GM21360 (cell line): ENCODE results near the gene PCDHGA1.
"Not testable (repeated sequence)": the region's sequence is repeated elsewhere in the genome, so short reads cannot be mapped to it uniquely, and the experiment has no call there.

Experiments
- ATAC-seq: cut with Tn5 transposase; IDR thresholded peaks from one replicate; pipeline ENCODE4 v1.9.1; 2021; ENCODE audit warnings: mild to moderate bottlenecking, moderate library complexity; ENCODE audit not compliant: unreplicated experiment

The PCDHGA1 gene

DNA sequence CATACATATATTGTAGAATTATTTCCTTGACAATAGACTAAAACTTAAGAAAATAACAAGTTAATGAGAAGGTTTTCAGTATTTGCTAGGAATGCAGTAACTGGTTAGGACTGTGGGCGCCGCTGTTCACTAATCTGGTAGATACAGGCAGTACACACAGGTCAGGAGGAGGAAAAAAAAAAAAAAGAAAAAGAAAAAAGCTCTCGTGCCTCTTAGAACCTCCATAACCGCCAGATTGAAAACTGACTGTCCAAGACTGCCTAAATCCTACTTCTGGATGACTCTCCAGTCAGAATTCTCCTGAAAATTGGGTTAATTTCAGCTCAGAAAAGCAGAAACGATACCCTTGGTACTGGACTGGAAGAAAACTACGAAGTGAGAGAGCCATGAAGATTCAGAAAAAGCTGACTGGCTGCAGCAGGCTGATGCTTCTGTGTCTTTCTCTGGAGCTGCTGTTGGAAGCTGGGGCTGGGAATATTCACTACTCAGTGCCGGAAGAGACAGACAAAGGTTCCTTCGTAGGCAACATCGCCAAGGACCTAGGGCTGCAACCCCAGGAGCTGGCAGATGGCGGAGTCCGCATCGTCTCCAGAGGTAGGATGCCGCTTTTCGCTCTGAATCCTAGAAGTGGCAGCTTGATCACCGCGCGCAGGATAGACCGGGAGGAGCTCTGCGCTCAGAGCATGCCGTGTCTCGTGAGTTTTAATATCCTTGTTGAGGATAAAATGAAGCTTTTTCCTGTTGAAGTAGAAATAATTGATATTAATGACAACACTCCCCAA, at the start of gene PCDHGA1:
Gene PCDHGA1 (plus strand): TSS at position 216 of the 782 bp plus-strand sequence.
- ATAC-seq = peak; percentile 48

DNA sequence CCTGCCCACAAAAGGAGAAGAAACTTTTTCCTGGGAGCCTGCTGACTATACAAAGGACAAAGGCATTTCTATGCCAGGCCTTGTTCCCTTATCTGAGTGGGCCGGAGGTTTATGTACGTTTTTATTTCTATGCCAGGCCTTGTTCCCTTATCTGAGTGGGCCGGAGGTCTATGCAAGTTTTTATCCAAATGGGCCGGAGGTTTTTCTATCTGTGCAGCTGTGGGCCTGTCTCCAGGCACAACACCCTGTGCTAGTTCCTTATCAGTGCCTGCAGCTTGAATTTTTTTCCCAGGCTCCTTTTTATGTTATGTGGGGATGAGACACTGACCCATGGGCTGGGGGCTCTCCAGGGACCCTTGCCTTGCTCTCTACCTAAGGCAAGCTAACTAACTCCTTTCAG, 31.9 kb upstream of the PCDHGA1 start:
- no peak for ATAC-seq

DNA sequence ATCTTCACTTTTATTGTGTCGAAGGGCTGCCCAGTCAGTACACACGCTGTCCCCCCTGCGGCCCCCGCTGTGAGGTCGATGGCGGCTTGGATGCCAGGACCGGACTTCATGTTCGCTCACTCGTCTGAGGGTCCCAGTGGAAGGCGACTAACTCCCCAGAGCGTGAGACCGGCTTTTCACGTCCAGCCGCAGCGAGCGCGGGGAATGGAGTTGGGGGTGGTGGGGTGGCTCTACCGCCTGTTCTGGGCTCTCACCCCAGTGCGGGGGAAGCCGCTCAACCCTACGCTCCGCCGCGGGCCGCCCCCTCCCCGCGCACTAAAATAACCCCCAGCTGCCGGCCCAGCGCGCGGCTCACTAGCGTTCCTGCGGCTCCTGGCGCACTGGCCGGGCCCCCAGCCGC, 26.6 kb upstream of the PCDHGA1 start, which contains the start of gene SLC25A2:
Gene SLC25A2 (minus strand): TSS at position 294 of the 400 bp plus-strand sequence. CDS start 184 bp downstream, at position 110.
- ATAC-seq = no peak

DNA sequence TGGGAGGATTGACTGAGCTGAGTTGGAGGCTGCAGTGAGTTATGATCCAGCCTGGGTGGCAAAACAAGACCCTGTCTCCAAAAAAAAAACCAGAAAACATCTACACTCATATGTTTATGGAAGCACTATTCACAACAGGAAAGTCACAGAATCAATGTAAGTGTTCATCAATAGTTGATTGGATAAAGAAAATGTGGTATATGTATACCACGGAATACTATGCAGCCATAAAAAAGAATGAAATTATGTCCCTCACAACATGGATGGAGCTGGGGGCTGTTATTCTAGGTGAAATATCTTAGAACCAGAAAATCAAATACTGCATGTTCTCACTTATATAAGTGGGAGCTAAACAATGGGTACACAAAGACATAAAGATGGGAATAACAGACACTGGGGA, 23.7 kb upstream of the PCDHGA1 start:
- no peak for ATAC-seq

DNA sequence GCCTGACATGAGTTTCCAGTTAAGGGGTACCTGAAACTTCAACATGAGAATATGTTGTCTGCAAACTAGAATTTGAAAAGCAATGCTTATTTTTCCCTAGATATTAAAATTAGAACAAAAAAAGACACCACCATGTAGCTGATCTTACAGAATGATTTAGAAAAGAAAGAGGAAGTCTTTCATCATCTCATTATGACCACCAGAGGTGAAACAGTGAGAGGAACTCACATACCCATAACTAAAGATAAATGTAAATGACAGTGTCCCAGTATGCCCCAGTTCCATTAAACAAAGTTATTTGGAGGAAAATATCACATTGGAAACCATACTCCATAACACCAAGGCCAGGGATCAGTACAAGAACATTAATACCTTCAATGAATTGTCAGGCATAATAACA, 16.6 kb upstream of the PCDHGA1 start:
- ATAC-seq = no peak

DNA sequence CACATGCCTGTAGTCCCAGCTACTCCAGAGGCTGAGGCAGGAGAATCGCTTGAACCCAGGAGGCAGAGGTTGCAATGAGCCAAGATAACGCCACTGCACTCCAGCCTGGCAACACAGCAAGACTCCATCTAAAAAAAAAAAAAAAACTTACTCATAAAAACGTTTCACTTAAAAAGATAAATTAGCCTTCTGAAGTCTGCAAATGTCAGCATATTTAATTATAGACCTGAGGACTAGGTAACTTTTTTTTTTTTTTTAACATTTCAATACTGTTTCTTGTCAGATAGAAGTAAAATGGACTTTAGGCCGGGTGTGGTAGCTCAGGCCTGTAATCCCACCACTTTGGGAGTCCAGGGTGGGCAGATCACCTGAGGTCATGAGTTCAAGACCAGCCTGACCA, 13.4 kb upstream of the PCDHGA1 start:
- ATAC-seq = not testable (repeated sequence)

DNA sequence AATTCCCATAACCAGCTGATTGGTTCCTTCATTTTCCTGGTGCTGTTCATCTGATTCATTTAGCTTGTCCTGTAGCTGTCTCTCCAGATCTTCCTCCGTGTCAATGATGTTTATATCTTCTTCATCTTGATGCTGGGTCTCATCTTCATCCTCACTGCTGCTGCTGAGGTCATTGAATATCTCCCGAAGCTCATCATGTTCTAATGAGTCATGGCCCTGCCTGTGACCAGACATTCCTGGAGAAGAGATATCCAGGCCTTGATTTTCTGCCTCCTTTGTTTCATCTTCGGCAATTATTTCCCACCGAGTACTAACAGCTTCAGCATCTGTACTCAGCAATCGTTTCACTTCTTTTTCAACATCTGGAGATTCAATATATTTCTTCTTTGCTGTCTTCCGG, 11.1 kb upstream of the PCDHGA1 start:
- no peak for ATAC-seq

DNA sequence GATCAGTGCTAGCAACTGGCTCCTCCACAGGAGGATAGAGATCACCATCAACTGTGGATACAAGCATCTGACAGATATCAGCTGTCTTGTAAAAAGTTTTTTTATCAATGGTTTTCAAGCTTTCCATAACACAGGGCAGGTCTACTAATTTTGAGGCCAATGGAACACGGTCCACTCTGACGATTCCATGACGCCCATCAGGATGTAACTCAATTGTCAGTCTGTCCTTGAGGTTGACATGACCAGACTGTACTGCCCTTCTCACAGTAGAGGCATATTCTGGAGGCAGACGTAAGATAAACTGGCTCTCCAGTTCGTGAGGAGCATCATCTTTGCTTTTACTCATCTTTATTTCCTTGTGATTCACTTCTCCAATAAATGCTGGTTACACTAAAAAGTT, 10.6 kb upstream of the PCDHGA1 start:
- no peak for ATAC-seq

DNA sequence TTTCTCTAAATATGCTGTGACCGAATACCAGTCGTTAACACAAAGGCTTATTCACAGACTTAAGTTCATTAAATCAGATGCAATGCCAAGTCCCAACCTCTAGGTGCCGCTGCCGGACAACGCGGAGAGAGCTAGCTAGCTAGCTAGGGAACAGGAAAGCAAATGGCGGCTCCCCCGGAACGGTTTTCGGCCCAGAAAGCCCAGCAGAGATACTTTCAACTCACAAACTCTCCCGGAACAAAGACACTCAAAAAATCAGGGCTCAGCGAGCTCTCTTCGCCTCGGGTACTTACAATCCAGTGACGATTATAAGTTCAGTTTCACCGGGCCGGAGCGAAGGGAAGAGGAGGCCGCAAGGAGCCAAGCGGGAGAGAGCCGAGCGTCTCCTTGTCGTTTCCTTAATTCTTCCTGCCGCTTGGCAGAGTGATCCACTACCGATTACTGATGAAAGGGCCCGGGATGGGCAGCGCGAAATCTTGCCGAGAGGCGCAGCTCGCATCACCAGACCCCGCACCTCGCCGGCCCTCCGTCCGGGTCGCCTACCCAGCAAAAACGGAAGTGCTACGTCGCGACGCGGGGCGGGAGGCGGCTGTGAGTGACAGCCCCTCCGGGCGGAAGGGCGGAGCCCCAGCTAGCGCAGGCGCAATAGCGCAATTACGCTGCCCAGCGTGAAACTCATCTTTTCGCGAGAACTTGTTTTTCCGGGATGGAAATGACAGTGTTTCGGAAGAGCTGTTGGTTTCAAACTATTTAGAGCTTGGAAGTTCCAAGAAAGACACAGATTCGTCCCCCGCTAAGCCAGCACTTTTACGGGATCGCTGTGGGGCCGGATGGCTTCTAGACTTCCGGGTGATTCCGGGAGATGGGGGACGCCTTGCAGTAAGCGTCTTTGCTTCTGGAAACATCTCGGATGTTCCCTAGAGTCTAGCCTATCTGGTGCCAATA, 9.8 kb upstream of the PCDHGA1 start, which contains the start of gene TAF7:
Gene TAF7 (minus strand): TSS at position 560 of the 945 bp plus-strand sequence. CDS start 740 bp downstream, outside the sequence.
- peak; percentile 90 for ATAC-seq

DNA sequence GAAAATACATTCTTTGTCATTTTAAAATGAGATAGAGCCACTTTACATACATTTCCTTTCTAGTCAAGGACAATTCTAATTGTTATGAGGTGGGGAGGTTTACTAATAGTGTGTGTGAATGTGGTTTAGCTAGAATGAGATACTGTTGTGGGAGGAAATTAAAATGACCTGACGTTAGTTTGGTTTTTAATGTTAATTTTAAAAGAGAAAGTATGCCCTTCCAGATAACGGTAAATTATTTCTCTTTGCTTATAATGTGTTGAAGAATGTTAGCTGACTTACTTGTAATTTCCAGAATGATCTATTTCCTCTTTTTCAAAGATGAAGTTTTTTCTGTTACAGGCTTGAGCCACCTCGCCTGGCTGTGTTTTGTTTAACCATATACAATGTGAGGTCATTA, 8.1 kb upstream of the PCDHGA1 start:
- no peak for ATAC-seq

DNA sequence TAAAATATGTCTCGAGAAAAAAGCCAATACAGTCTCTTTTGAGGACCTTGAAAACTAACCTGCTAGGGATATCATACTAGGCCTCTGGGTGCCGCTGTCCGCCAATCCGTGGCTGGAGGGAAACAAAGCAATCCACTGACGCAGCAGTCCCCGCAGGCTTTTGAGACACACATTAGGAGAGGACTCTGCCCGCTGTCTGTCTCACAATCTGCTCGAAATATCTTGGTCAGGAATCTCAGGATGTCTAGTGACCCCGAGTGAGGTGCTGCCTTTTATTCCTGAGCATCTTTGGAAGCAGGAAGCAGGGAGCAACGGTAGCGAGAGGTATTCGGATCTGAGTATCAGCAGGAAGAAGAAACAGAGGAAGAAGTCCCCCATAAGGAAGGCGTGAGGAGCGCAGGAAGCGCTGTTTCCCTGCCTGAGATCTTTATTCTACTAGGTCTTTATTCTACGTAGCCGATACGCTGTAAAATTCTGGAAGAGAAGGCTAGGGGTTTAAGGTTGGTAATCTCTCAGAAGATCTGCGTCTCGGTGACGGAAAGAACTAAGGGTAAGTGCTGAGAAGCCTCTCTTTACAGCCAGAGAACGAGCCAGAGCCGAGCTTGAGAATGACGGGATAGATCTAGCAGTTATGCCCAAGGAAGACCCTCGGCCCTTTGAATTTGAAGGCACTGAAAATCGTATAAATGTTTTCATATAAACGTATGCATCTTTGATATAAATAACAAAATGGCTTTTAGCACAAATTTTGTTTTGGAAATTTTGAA, 4.0 kb upstream of the PCDHGA1 start:
- ATAC-seq = peak; percentile 84

DNA sequence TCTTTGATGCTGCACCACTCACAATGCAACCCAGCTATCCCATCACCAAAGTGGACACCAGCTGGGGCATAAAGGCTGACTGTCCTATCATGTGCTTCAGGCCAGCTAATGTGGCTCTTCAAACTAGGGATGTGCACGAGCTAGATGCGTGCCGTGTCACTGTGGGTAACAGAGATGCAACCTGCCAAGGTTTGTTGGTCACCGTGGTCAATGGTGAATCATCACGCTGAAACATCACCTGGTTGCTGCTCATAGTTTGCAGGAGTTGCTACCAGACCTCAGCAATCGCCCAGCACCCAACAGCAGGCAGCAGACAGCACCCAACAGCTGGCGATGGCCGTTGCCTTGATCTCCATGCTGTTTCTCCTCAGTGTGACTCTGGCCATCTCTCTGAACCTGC, 2.1 kb upstream of the PCDHGA1 start:
- no peak for ATAC-seq

DNA sequence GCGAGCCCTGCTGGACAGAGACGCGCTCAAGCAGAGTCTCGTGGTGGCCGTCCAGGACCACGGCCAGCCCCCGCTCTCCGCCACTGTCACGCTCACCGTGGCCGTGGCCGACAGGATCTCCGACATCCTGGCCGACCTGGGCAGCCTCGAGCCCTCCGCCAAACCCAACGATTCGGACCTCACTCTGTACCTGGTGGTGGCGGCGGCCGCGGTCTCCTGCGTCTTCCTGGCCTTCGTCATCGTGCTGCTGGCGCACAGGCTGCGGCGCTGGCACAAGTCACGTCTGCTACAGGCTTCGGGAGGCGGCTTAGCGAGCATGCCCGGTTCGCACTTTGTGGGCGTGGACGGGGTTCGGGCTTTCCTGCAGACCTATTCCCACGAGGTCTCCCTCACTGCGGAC, 2.3 kb downstream of the PCDHGA1 start:
- not testable (repeated sequence) for ATAC-seq

DNA sequence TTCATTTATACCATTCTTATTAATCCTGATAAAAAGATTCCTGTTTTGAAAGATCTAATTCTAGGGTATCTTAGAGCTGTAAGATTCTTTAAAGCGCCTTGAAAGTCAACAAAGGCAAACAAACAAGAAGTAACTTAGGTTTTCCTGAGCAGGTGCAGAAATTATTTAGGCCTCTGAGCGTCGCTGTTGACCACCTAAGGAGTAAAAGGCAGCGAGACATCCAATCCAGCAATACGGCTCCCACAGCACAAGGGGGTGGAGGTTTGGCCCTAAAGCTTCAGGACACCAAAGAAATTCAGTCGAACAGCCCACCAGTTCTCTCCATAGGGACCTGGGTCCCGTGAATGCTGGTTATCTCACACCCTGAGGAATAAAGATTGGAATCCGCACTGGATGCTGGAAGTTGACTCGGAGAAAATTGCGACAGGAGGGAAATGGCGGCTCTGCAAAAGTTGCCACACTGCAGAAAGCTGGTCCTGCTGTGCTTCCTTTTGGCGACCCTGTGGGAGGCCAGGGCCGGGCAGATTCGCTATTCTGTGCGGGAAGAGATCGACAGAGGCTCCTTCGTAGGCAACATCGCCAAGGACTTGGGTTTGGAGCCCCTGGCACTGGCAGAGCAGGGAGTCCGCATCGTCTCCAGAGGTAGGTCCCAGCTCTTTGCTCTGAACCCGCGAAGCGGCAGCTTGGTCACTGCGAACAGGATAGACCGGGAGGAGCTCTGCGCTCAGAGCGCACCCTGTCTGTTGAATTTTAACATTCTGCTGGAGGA, 8.4 kb downstream of the PCDHGA1 start, which contains the start of gene PCDHGA2:
Gene PCDHGA2 (plus strand): TSS at position 223 of the 769 bp plus-strand sequence.
- peak; percentile 76 for ATAC-seq

DNA sequence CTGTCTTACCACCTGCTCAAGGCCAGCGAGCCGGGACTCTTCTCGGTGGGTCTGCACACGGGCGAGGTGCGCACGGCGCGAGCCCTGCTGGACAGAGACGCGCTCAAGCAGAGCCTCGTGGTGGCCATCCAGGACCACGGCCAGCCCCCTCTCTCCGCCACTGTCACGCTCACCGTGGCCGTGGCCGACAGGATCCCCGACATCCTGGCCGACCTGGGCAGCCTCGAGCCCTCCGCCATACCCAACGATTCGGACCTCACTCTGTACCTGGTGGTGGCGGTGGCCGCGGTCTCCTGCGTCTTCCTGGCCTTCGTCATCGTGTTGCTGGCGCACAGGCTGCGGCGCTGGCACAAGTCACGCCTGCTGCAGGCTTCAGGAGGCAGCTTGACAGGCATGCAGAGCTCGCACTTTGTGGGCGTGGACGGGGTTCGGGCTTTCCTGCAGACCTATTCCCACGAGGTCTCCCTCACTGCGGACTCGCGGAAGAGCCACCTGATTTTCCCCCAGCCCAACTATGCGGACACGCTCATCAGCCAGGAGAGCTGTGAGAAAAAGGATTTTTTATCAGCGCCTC, 10.6 kb downstream of the PCDHGA1 start:
- not testable (repeated sequence) for ATAC-seq

DNA sequence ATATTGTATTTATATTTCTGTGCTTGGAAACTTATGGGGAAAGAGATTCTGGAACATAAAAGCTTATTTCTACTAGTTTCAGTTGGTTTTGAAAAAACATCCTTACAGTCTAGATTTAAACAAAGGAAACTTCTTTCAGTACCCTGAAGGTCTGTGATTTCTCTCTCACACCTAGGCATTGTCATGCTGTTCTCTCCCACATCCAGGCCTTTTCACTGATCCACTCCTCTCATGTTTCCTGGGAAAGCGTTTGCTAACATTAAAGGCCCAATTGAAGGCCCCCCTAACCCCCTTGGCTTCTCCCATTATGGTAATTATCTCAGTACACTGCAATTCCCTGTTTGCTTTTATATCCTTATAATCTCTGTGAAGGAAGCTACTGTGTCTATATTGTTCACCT, 12.5 kb downstream of the PCDHGA1 start:
- ATAC-seq = no peak

DNA sequence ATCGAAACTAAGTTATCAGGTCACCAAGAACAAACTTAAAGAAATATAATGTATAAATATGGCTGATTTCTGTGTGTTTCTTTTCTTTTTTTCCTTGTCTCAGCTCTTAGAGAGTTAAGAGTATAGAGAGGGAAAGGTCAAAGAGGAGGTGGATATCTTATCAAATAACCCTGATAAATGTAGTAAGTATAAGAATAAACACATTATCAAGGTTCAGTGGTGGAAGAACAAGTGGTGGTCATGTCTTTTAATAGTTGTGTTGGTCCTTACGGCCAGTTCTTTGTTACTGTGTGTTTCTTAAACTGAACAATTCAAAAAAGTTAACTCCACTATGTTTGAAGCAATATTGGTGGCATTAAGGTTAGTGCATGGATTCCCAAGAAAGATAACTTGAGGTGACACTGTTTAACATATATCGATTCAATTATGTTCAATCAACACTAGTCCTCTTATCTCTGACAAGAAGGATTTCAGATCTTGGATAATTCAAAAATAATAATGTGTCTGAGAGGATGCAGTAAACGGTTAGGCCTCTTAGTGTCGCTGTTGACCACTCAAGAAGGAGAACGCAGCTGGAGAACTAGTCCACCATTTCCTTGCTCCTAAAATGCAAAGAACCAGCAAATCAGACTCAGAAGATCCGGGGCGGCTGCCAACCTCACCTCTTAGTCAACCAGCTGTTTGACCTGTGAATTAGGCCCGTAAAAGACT, 13.1 kb downstream of the PCDHGA1 start, which contains the start of gene PCDHGA3:
Gene PCDHGA3 (plus strand): TSS at position 588 of the 711 bp plus-strand sequence. CDS start 205 bp downstream, outside the sequence.
- no peak for ATAC-seq

DNA sequence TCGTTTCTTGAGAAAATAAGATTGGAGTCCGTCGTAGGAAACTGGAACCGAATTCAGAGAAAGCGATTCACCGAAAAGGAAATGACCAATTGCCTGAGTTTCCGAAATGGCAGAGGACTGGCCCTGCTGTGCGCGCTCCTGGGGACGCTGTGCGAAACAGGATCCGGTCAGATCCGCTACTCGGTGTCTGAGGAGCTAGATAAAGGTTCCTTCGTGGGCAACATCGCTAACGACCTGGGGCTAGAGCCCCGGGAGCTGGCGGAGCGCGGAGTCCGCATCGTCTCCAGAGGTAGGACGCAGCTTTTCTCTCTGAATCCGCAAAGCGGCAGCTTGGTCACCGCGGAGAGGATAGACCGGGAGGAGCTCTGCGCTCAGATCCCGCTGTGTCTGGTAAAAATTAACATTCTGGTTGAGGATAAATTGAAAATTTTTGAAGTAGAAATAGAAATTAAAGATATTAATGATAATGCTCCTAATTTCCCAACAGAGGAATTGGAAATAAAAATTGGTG, 13.7 kb downstream of the PCDHGA1 start:
- no peak for ATAC-seq

DNA sequence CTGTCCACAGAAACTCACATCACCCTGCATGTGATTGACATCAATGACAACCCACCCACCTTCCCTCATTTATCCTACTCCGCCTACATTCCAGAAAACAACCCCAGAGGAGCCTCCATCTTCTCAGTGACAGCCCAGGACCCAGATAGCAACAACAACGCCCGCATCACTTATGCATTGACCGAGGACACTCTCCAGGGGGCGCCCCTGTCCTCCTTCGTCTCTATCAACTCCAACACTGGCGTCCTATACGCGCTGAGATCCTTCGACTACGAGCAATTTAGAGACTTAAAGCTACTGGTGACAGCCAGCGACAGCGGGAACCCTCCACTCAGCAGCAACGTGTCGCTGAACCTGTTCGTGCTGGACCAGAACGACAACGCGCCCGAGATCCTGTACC, 15.0 kb downstream of the PCDHGA1 start:
- no peak for ATAC-seq
